Psoas muscle (tissue), 8 donors: ENCODE measurements around the gene UNC45A. TPM values are rescaled to one million over a fixed set of nuclear protein-coding genes. Genes with fewer than 3 reads are reported as not detected.

ENCODE experiments used
- ATAC-seq, 4 donors: fragments of 200-7000 bp; cut with Tn5 transposase; one replicate each; pipeline ENCODE4 v1.9.1; 2020; ENCODE audit warnings: moderate library complexity in 3 of 4, mild to moderate bottlenecking in 2 of 4
- DNase-seq, 2 donors: peaks; one replicate each; pipeline ENCODE4 v3.0.0-alpha.2; 2020
- H3K27ac ChIP-seq: fragments of 200-600 bp; one replicate; pipeline ENCODE4 v1.8.0; 2022
- H3K27me3 ChIP-seq, 3 donors: fragments of 200-600 bp in 1 of 3; one replicate each; pipeline versions ENCODE4 v1.6.1 to v1.8.0; 2013 to 2022; ENCODE audit warnings: low read length in 2 of 3, mild to moderate bottlenecking in 2 of 3, moderate library complexity in 1 of 3; ENCODE audit not compliant: insufficient read depth in 3 of 3
- H3K36me3 ChIP-seq, 2 donors: fragments of 200-600 bp in 1 of 2; one replicate each; pipeline versions ENCODE4 v1.6.1 to v1.8.0; 2013 to 2022; ENCODE audit warnings: low read depth in 1 of 2, mild to moderate bottlenecking in 1 of 2, moderate library complexity in 1 of 2; ENCODE audit not compliant: insufficient read depth in 1 of 2
- H3K4me1 ChIP-seq: fragments of 200-600 bp; one replicate; pipeline ENCODE4 v1.8.0; 2022
- H3K4me3 ChIP-seq: fragments of 200-600 bp; one replicate; pipeline ENCODE4 v1.8.0; 2022; ENCODE audit warnings: mild to moderate bottlenecking
- H3K9me3 ChIP-seq: fragments of 200-600 bp; one replicate; pipeline ENCODE4 v1.8.0; 2022
- WGBS, 3 donors: extraction: QIAGEN DNeasy Blood & Tissue Kit; methylation state at CpG; one replicate each; pipeline versions ENCODE4 v1.1.6 to v1.1.7; 2013; 5-methylcytosine and 5-hydroxymethylcytosine counted together
- intact Hi-C, 2 donors: fragments of 100-400 bp; cut with DNase I; formaldehyde crosslinking; loops; one replicate each; pipeline versions ENCODE4 v1.11.0 to v1.14.2; 2022
- polyA plus RNA-seq, 3 donors: library from polyadenylated mRNA; stranded (reverse); fragments of 200-250 nt; gene quantifications; one replicate each; pipeline ENCODE4 v1.2.3, GENCODE V29; 2013
- total RNA-seq, 4 donors: library from RNA; stranded (reverse); fragmentation: NEBNext Ultra II Directional in 2 of 4; extraction: Animal tissue kit (Norgen Biotek cat#: 25700) in 2 of 4; gene quantifications; one replicate each; pipeline versions ENCODE4 v1.2.1 to v1.2.4, GENCODE V29; 2021 to 2023
- TF ChIP-seq, protein P1 (sequence below): fragments of 200-600 bp; IDR thresholded peaks from one replicate; pipeline ENCODE4 v1.8.0; 2022; ENCODE audit warnings: antibody characterized with exemption
- donor health status: healthy with polysubstance abuse.
- donor health status: DM: no; HTN: no; CAD: no; lungs with moderate emphysema.
- donor health status: Bipolar disorder and iron deficiency.
- donor health status: healthy.
- donor health status: DM: yes; HTN: yes; CAD: no.
- donor health status: DM: no; HTN: no; CAD: no.
- donor health status: DM: no; HTN: no; CAD: no.
- donor health status: DM: yes; HTN: yes; CAD: no.

UNC45A gene
- total and polyA plus RNA-seq, 7 donors: 9.2 to 17.5 (median 12.0) TPM

GRCh38 chr15:90991587-90992285, 56.7 kb downstream of the UNC45A start:
- Histone ChIP-seq H3K27me3 (no peaks in the 10 kb centered on the region), H3K9me3 (no peaks in the 10 kb centered on the region), H3K4me3 (no peak overlapping the region), H3K4me1 (peaks cover 3% of the 10 kb centered on the region), H3K36me3 (no peaks in the 10 kb centered on the region), H3K27ac (no peak overlapping the region)
- intact Hi-C loops: loop anchor here in 1 of 2 donors (5.0 kb wide), 1 partner anchor 34 kb away; no protein-coding TSS in a partner anchor
- TF ChIP-seq, protein P1, sequence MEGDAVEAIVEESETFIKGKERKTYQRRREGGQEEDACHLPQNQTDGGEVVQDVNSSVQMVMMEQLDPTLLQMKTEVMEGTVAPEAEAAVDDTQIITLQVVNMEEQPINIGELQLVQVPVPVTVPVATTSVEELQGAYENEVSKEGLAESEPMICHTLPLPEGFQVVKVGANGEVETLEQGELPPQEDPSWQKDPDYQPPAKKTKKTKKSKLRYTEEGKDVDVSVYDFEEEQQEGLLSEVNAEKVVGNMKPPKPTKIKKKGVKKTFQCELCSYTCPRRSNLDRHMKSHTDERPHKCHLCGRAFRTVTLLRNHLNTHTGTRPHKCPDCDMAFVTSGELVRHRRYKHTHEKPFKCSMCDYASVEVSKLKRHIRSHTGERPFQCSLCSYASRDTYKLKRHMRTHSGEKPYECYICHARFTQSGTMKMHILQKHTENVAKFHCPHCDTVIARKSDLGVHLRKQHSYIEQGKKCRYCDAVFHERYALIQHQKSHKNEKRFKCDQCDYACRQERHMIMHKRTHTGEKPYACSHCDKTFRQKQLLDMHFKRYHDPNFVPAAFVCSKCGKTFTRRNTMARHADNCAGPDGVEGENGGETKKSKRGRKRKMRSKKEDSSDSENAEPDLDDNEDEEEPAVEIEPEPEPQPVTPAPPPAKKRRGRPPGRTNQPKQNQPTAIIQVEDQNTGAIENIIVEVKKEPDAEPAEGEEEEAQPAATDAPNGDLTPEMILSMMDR: no peak
- WGBS, 3 donors: 87 to 92% (median 90%) methylated on average over 6 of the region's 6 CpGs
- DNase-seq: no peak
- ATAC-seq: no peak

GRCh38 chr15:90994059-90994416, 59.0 kb downstream of the UNC45A start:
- intact Hi-C loops: loop anchor here in 1 of 2 donors (5.0 kb wide), 1 partner anchor 37 kb away; no protein-coding TSS in a partner anchor
- peak overlapping the region; percentile 90 for H3K4me3 ChIP-seq
- H3K4me1 ChIP-seq: peaks cover 3% of the 10 kb centered on the region
- ATAC-seq (peak; percentile 19 to 45 (median 28)), DNase-seq (peak in 1 of 2 donors; percentile 16)
- TF ChIP-seq, protein P1: no peak
- 0 to 1% (median 0%) methylated on average over 31 to 50 of the region's 50 CpGs for WGBS, 3 donors
- peaks cover 6 to 20% of the 10 kb centered on the region in 2 donors for H3K36me3 ChIP-seq
- H3K9me3 ChIP-seq: no peaks in the 10 kb centered on the region
- no peaks in the 10 kb centered on the region for H3K27me3 ChIP-seq
- H3K27ac ChIP-seq: peak overlapping the region; percentile 60

DNA sequence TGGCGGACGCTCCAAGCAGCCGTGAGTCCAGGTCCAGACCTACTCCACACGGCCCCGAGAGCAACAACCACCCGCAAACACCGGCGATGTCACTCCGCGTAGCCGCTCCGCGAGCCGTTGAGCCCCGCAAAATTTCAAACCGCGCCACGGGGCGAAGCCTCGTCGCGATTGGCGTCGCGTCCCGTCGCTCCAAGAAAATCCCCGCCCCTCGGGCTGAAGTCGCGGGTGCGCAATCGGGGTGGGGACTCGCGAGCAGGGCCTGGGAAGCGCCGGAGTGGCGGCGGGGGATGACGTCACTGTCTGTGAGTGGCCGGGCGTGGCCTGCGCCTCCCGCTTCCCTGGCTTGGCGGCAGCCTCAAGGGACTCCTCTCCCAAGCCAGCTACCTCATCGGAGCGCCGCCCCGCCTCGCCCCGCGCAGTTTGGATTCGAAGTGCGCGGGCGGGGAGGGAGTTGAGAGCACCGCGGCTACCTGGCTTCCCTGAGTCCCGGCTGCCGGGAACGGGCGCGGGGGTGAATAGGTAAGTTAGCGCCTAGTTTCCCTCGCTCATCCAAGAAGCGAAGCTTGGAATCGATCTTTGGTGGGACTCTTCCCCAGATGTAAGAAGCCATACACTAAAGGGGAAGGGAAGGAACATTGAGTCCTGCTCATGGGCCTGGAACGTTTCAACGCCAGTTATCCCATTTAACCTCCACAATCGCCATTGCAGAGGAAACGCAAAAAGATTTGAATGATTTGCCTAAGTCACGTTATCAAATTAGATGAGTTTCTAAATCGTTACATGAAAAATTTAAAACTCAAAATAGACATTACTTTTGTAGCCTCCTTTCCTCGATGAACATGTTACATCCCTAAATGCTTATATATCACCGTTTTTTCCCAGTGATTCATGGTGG, 59.6 kb downstream of the UNC45A start, which contains the start of gene PRC1:
PRC1 (minus strand) TSS at position 119 of the 895 bp plus-strand sequence; CDS start at position 1, 118 bp downstream.
- Histone ChIP-seq H3K27me3 (no peaks in the 10 kb centered on the region), H3K9me3 (no peaks in the 10 kb centered on the region), H3K27ac (peak within 1 kb of the TSS; percentile 60), H3K4me3 (peak within 1 kb of the TSS; percentile 90), H3K36me3 (peaks cover 6 to 26% of the 10 kb centered on the region in 2 donors), H3K4me1 (peaks cover 3% of the 10 kb centered on the region)
- WGBS, 3 donors: 0 to 1% (median 0%) methylated on average over 62 to 75 of the region's 75 CpGs
- peak; percentile 100 for ATAC-seq
- intact Hi-C loops: loop anchor here (5.0 kb wide), 2 partner anchors 32 to 37 kb away; no protein-coding TSS in a partner anchor
- TF ChIP-seq, protein P1: no peak
- peak; percentile 98 to 99 for DNase-seq

DNA sequence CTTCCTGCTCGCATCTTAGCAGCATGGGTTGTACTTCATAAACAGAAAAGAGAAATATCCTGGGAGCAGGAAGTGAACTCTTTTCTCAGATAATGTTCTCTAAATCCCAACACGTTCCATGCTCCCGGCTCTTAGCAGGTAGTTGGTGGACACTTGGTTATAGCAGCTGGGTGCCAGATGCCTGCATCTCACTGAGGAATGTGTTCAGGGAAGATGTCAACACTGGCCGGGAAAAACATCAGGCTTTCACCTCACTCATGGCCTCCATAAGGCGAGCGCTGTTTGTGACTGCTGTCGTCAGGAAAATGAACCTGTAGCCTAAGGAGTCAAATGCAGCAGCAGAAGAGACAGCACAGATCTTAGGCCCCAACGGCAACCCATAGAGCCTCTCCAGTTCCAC, 63.7 kb downstream of the UNC45A start:
- Histone ChIP-seq H3K4me1 (peaks cover under 1% of the 10 kb centered on the region), H3K4me3 (no peak overlapping the region), H3K27me3 (no peaks in the 10 kb centered on the region), H3K36me3 (peaks cover 11 to 67% of the 10 kb centered on the region in 2 donors), H3K9me3 (no peaks in the 10 kb centered on the region), H3K27ac (no peak overlapping the region)
- TF ChIP-seq, protein P1: no peak
- ATAC-seq (no peak), DNase-seq (no peak)
- 83 to 90% (median 89%) methylated on average over 8 of the region's 8 CpGs for WGBS, 3 donors
- intact Hi-C loops: loop anchor here in 1 of 2 donors (5.0 kb wide), 1 partner anchor 36 kb away; no protein-coding TSS in a partner anchor
